GM19351 (cell line): ENCODE results near the gene EDRF1.

Experiments
- ATAC-seq: cut with Tn5 transposase; IDR thresholded peaks from one replicate; pipeline ENCODE4 v1.9.1; 2021; ENCODE audit warnings: mild to moderate bottlenecking, moderate library complexity; ENCODE audit not compliant: unreplicated experiment

EDRF1 gene

DNA sequence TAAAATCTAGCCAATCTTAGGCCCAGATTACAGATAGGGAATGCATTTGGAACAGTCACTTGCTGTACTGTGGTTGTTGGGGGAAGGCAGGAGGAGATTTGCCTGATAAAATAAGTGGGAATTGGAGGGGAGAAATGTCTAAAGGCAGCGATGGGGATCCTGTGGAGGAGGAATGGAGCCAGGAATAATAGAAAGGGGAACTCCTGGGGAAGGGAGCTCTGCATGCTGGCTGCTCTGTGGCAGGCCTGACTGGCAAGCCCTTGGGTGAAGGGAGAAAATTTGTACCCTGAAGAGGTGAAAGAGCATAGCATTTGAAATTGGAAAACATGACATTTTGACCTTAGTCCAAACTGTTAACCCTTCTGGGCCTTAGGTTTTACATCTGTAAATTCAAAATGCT is 42.5 kb downstream of the EDRF1 start:
- no peak for ATAC-seq

- ATAC-seq, result no peak
These were observed 43.5 kb downstream of the EDRF1 start for GRCh38 chr10:125762692-125763648.

DNA sequence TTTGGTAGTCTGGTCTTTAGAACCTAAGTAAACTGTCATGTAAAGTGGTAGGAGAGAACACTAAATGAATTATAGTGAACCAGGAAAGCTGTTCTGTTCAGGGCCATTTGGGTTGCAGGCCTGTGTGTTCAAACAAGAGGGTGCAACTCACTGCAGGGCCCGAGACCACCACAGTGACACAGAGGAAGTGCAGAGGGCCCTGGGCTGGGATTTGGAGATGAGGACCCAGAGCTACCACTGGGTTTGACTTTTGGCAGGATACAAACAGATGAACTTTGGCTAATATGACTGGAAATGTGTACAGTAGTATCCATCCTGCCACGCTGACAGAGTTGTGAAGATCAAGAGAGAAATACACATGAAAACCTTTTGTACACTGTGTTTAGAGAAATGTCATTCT is 46.3 kb downstream of the EDRF1 start:
- ATAC-seq, result no peak

- ATAC-seq, result no peak
These were observed 47.0 kb downstream of the EDRF1 start for GRCh38 chr10:125766511-125766910.

DNA sequence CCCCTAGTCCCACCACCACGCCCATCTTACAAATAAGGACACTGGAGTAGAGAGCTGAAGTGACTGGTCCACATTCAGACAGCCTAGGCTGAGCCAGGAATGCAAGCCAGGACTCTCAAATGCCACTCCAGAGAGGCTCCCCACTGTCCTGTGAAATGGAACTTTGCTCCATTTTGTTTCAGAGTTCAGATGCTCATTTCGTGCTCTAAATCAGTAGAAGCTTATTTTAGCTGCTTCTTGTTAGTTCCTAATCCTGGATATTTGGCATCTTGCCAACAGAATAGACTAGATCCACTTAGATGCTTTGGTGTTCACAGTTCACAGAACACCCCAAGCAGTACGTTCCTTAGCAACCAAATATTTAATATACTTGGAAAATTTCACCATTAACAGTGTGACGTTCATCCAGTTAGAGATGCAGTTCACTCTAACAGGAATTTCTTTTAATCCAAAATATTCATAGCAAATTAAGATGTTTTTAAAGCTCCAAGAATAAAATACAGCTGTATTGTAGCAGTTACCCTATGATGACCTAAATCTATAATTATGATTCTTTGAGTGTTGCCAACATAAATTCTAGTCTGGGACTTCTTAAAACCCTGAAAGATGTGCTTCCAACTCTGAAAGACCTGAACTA is 48.8 kb downstream of the EDRF1 start:
- no peak for ATAC-seq

DNA sequence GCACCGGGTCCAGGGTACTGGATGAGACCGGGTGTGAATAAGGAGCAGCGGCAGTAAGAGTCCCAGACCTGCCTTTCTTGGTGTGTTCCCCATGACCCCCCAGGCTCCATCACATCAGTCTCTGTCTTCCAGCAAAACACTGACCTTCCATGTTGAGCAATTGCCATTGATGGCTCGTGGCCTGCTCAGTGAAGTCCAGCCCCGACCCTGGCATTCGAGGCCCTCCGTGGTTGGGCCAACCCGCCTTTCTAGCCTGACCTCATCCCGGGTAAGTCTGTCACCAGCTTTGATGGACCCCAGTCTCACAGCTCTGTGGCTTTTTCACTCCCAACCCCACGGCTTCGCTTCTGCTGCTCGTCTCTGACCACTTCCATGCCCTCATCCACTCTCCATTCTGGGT is 49.7 kb downstream of the EDRF1 start:
- no peak for ATAC-seq

GRCh38 chr10:125770844-125771243 is 51.3 kb downstream of the EDRF1 start:
- no peak for ATAC-seq

DNA sequence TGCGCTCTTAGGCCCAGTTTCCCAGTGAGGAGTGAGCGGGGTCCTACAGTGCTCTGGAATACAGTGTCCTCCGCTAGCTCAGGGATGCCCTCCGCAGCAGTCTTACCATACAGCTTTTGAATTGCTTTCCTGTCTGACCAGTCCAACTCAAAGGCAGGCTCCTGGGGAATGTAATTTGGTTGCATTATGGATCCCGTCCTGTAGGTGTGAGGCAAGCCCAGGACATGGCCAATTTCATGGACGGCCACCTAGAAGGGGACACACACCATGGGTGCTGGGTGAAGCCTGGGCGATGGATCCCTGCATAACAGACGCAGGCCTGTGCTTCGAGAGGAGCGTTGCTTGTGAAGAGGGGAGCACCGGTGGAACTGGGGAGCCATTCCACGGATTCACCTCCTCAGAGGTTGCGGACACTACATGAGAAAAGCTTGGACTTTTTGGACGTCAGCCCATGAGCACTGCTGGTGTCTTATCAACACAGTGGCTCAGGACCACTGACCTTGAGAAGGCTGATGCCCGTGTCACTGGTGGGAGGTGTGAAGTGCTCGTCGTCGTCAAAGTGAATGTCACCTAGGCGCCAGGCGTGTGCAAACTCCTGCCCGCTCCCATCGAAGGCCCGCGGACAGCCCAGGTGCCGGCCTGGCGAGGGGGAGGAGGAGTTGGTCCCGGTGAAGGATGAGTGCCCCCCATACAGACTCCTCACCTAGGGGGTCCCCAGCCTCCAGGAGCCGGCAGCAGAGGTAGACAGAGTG is 52.8 kb downstream of the EDRF1 start:
- ATAC-seq, result no peak

- no peak for ATAC-seq
These were observed 53.3 kb downstream of the EDRF1 start for GRCh38 chr10:125772864-125773180.

DNA sequence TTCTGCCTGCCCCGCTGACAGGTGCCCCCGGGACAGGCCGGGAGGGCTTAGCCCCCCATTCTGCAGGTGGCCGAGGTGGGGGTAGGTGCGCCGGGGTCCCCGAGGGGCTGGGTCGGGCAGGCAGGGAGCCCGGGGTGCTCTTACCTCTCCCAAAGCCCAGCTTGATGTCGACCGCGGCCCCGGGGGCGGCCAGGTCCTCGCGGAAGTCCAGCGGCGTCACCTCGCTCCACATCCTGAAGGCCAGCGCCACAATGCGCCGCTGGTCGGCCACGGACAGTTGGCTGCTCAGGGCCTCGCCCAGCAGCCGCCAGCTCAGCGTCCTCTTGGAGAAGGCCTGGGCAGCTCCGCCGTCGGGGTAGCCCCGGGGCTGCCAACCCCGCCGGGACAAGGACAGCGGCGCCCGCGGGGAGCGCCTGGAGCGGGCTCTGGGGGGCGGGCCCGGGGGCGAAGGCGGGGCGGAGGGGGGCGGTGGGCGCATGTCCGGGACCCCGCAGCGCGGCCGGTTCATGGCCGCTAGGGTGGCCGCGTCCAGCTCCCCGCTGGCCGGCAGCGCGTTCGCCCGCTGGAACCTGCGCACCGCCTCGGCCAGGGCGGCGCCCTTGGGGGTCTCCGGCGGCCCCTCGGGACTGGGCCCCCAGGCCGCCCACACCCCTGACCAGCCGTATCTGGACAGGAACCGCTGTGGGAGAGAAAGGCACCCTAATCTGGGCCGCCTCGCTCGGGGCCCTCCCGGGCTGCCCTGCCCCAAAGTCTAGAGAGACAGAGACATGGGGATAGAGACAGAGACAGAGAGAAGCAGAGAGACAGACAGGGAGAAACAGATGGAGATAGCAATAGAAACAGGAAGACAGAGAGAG is 54.4 kb downstream of the EDRF1 start:
- ATAC-seq, result no peak

GRCh38 chr10:125774581-125775191 is 55.2 kb downstream of the EDRF1 start:
- ATAC-seq, result no peak

GRCh38 chr10:125775491-125776106 is 56.1 kb downstream of the EDRF1 start, which contains the start of gene MMP21:
MMP21 (minus strand) TSS chr10:125775821; CDS start chr10:125775821, 0 bp downstream.
- ATAC-seq, result no peak

- ATAC-seq, result no peak
These were observed 58.3 kb downstream of the EDRF1 start for GRCh38 chr10:125777806-125778205.

- no peak for ATAC-seq
These were observed 59.0 kb downstream of the EDRF1 start for GRCh38 chr10:125778556-125778955.

GRCh38 chr10:125779403-125780327 is 60.2 kb downstream of the EDRF1 start:
- ATAC-seq, result no peak

- ATAC-seq, result no peak
These were observed 61.9 kb downstream of the EDRF1 start for GRCh38 chr10:125781374-125781773.

GRCh38 chr10:125782054-125782453 is 62.5 kb downstream of the EDRF1 start:
- no peak for ATAC-seq

DNA sequence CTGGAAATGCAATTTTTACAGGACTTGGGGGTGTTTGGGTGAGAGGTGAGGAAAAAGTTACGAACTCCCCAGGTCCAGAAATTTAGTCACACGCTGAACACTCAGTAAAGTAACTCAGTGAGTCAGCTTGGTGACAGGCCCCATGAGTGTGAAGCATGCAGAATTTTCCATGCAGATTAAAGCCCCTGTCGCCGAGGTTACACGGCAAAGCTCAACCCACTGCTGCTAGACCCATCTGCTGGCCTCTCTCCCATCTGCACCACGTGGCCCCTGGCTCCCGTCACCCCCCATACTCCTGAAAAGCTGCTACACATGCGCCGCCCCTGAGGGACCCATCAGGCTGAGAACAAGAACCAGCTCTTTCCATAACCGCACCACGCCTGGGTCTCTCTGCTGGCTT is 63.1 kb downstream of the EDRF1 start:
- no peak for ATAC-seq

- no peak for ATAC-seq
These were observed 63.9 kb downstream of the EDRF1 start for GRCh38 chr10:125783408-125783807.
